ENCODE results near the gene NDRG4. TPM values are rescaled to one million over a fixed set of nuclear protein-coding genes. Genes with fewer than 3 reads are reported as not detected.
A peak's percentile ranks its signal among the peaks of the same experiment; 100 is the strongest.

The NDRG4 gene
- total RNA-seq: 1 to 10 TPM; 1.9 to 8.0 (median 7.0) TPM

- ATAC-seq: peak; percentile 26
- Histone ChIP-seq H3K4me3 (peak within 1 kb of the TSS in 1 of 2 donors; percentile 41), H3K9me3 (no peaks in the 10 kb centered on the region), H3K36me3 (no peaks in the 10 kb centered on the region), H3K27ac (no peak within 1 kb of the TSS), H3K27me3 (peaks cover 46% of the 10 kb centered on the region), H3K4me1 (peaks cover 0 to 33% (median 14%) of the 10 kb centered on the region in 3 donors)
- no peak for TF ChIP-seq POLR2A (IDR thresholded peaks at IDR 0.05)
- no peak for TF ChIP-seq CTCF (IDR thresholded peaks at IDR 0.05)
- no peak for TF ChIP-seq EP300 (IDR thresholded peaks at IDR 0.05)
- no peak for TF ChIP-seq POLR2AphosphoS5 (IDR thresholded peaks at IDR 0.05)
- 25 to 70% methylated on average over 2 to 4 of the region's 24 CpGs for WGBS, 2 donors (ENCODE audit: low coverage in 1 of 2)
Observed at GRCh38 chr16:58499615-58500351, at the start of gene NDRG4. TSS of gene NDRG4 (plus strand) at chr16:58500143. CDS start at chr16:58500249, 106 bp downstream.

GRCh38 chr16:58450590-58450989 is 49.4 kb upstream of the NDRG4 start:
- H3K27me3 ChIP-seq: peaks cover 19% of the 10 kb centered on the region
- H3K4me3 ChIP-seq: no peak overlapping the region
- H3K36me3 ChIP-seq: no peaks in the 10 kb centered on the region
- H3K4me1 ChIP-seq: no peaks in the 10 kb centered on the region
- ATAC-seq: no peak
- TF ChIP-seq CTCF (IDR thresholded peaks at IDR 0.05) (no peak), EP300 (IDR thresholded peaks at IDR 0.05) (no peak), POLR2A (IDR thresholded peaks at IDR 0.05) (no peak), POLR2AphosphoS5 (IDR thresholded peaks at IDR 0.05) (no peak)
- 81 to 82% methylated on average over 6 to 7 of the region's 7 CpGs for WGBS, 2 donors (ENCODE audit: low coverage in 1 of 2)
- no peaks in the 10 kb centered on the region for H3K9me3 ChIP-seq
- no peak overlapping the region for H3K27ac ChIP-seq

GRCh38 chr16:58451265-58451689 is 48.7 kb upstream of the NDRG4 start:
- no peak overlapping the region for H3K27ac ChIP-seq
- no peaks in the 10 kb centered on the region for H3K36me3 ChIP-seq
- no peaks in the 10 kb centered on the region for H3K9me3 ChIP-seq
- 80% methylated on average over 2 of the region's 3 CpGs; no CpG with 5 or more reads in 1 of the 2 donors for WGBS, 2 donors (ENCODE audit: low coverage in 1 of 2)
- no peak for ATAC-seq
- H3K4me3 ChIP-seq: no peak overlapping the region
- no peaks in the 10 kb centered on the region for H3K4me1 ChIP-seq
- peaks cover 19% of the 10 kb centered on the region for H3K27me3 ChIP-seq
- TF ChIP-seq POLR2AphosphoS5 (IDR thresholded peaks at IDR 0.05) (no peak), EP300 (IDR thresholded peaks at IDR 0.05) (no peak), CTCF (IDR thresholded peaks at IDR 0.05) (no peak), POLR2A (IDR thresholded peaks at IDR 0.05) (no peak)

GRCh38 chr16:58451945-58452401 is 48.0 kb upstream of the NDRG4 start:
- H3K36me3 ChIP-seq: no peaks in the 10 kb centered on the region
- TF ChIP-seq POLR2A (IDR thresholded peaks at IDR 0.05) (no peak), EP300 (IDR thresholded peaks at IDR 0.05) (no peak), POLR2AphosphoS5 (IDR thresholded peaks at IDR 0.05) (no peak), CTCF (IDR thresholded peaks at IDR 0.05) (no peak)
- no peak overlapping the region for H3K4me3 ChIP-seq
- no peak for ATAC-seq
- no peak overlapping the region for H3K27ac ChIP-seq
- no peaks in the 10 kb centered on the region for H3K4me1 ChIP-seq
- 82 to 83% methylated on average over 1 of the region's 1 CpG for WGBS, 2 donors (ENCODE audit: low coverage in 1 of 2)
- peaks cover 19% of the 10 kb centered on the region for H3K27me3 ChIP-seq
- H3K9me3 ChIP-seq: no peaks in the 10 kb centered on the region

- Histone ChIP-seq H3K36me3 (no peaks in the 10 kb centered on the region), H3K27ac (no peak overlapping the region), H3K4me1 (no peaks in the 10 kb centered on the region), H3K27me3 (peaks cover 19% of the 10 kb centered on the region), H3K9me3 (no peaks in the 10 kb centered on the region), H3K4me3 (no peak overlapping the region)
- TF ChIP-seq POLR2AphosphoS5 (IDR thresholded peaks at IDR 0.05): no peak
- no peak for TF ChIP-seq CTCF (IDR thresholded peaks at IDR 0.05)
- no peak for TF ChIP-seq POLR2A (IDR thresholded peaks at IDR 0.05)
- no peak for TF ChIP-seq EP300 (IDR thresholded peaks at IDR 0.05)
- 100% methylated on average over 1 of the region's 3 CpGs; no CpG with 5 or more reads in 1 of the 2 donors for WGBS, 2 donors (ENCODE audit: low coverage in 1 of 2)
- no peak for ATAC-seq
Observed at GRCh38 chr16:58452640-58453039, 47.3 kb upstream of the NDRG4 start.

All from gastroesophageal sphincter (tissue), 4 donors.